ENCODE measurements around the gene FLRT2. TPM values are rescaled to one million over a fixed set of nuclear protein-coding genes. Genes with fewer than 3 reads are reported as not detected.

FLRT2 gene
- total and polyA plus RNA-seq, 11 donors = 0.61 to 41.9 (median 3.1) TPM

- 77 to 88% (median 83%) methylated on average over 1 of the region's 1 CpG for WGBS, 4 donors
- H3K27ac ChIP-seq = no peak overlapping the region
- peaks cover 0 to 4% (median 0%) of the 10 kb centered on the region in 9 donors for H3K36me3 ChIP-seq
- DNase-seq (no peak), ATAC-seq (no peak)
- no peak overlapping the region for H3K4me3 ChIP-seq
- H3K4me1 ChIP-seq = peaks cover 0 to 13% (median 0%) of the 10 kb centered on the region in 12 donors
- intact Hi-C loops (cut with DNase I) = no loop called here
- TF ChIP-seq POLR2A (IDR thresholded peaks at IDR 0.05) (no peak), CTCF (IDR thresholded peaks at IDR 0.05) (no peak)
- no peaks in the 10 kb centered on the region for H3K9me3 ChIP-seq
- H3K27me3 ChIP-seq = no peaks in the 10 kb centered on the region
These were observed 51.7 kb downstream of the FLRT2 start for GRCh38 chr14:85581691-85582090.

GRCh38 chr14:85583380-85583779 lies 53.4 kb downstream of the FLRT2 start:
- 66 to 74% (median 71%) methylated on average over 5 of the region's 5 CpGs for WGBS, 4 donors
- H3K9me3 ChIP-seq = no peaks in the 10 kb centered on the region
- no peaks in the 10 kb centered on the region for H3K27me3 ChIP-seq
- no peak overlapping the region for H3K4me3 ChIP-seq
- ATAC-seq (no peak), DNase-seq (no peak)
- H3K27ac ChIP-seq = no peak overlapping the region
- H3K4me1 ChIP-seq = peaks cover 0 to 5% (median 0%) of the 10 kb centered on the region in 12 donors
- H3K36me3 ChIP-seq = peaks cover 0 to 4% (median 0%) of the 10 kb centered on the region in 9 donors
- intact Hi-C loops (cut with DNase I) = no loop called here
- TF ChIP-seq CTCF (IDR thresholded peaks at IDR 0.05) = no peak
- no peak for TF ChIP-seq POLR2A (IDR thresholded peaks at IDR 0.05)

- Histone ChIP-seq H3K4me1 (peaks cover 0 to 5% (median 0%) of the 10 kb centered on the region in 12 donors), H3K27me3 (no peaks in the 10 kb centered on the region), H3K9me3 (peaks cover 0 to 5% (median 0%) of the 10 kb centered on the region in 12 donors), H3K4me3 (no peak overlapping the region), H3K36me3 (peaks cover 0 to 4% (median 0%) of the 10 kb centered on the region in 9 donors), H3K27ac (no peak overlapping the region)
- TF ChIP-seq POLR2A (IDR thresholded peaks at IDR 0.05) (no peak), CTCF (IDR thresholded peaks at IDR 0.05) (no peak)
- 78 to 86% (median 85%) methylated on average over 6 of the region's 6 CpGs for WGBS, 4 donors
- DNase-seq (no peak), ATAC-seq (no peak)
- intact Hi-C loops (cut with DNase I) = no loop called here
These were observed 54.5 kb downstream of the FLRT2 start for GRCh38 chr14:85584481-85584880.

- Histone ChIP-seq H3K27me3 (no peaks in the 10 kb centered on the region), H3K4me3 (no peak overlapping the region), H3K9me3 (peaks cover 0 to 12% (median 0%) of the 10 kb centered on the region in 12 donors), H3K36me3 (peaks cover 0 to 4% (median 0%) of the 10 kb centered on the region in 9 donors), H3K27ac (no peak overlapping the region), H3K4me1 (peaks cover 0 to 3% (median 0%) of the 10 kb centered on the region in 12 donors)
- WGBS, 4 donors = 79 to 94% (median 90%) methylated on average over 6 of the region's 6 CpGs
- DNase-seq = no peak
- intact Hi-C loops (cut with DNase I) = no loop called here
- TF ChIP-seq CTCF (IDR thresholded peaks at IDR 0.05) = no peak
- TF ChIP-seq POLR2A (IDR thresholded peaks at IDR 0.05) = no peak
- ATAC-seq = no peak
These were observed 57.3 kb downstream of the FLRT2 start for GRCh38 chr14:85587151-85587711.
